PFSK-1 (cell line): ENCODE measurements around the gene EML4.

Experiments used
- FOXP2 ChIP-seq: optimal IDR thresholded peaks from 2 replicates; pipeline ENCODE3; 2011; ENCODE audit warnings: borderline replicate concordance, control low read depth, inconsistent platforms; ENCODE audit not compliant: insufficient read depth; ENCODE audit errors: extremely low read length, extremely low read depth
- POLR2AphosphoS5 ChIP-seq: IDR thresholded peaks from 2 replicates; pipeline ENCODE4 v1.6.1; 2012; ENCODE audit warnings: low read depth, mild to moderate bottlenecking, control low read depth, low read length, moderate library complexity
- SIN3A ChIP-seq: IDR thresholded peaks from 2 replicates; pipeline ENCODE4 v1.6.1; 2012; ENCODE audit warnings: mild to moderate bottlenecking, low read length, moderate library complexity, borderline replicate concordance; ENCODE audit not compliant: insufficient read depth
- TAF1 ChIP-seq: IDR thresholded peaks from 2 replicates; pipeline ENCODE4 v1.6.1; 2012; ENCODE audit warnings: low read length, control low read depth, borderline replicate concordance; ENCODE audit not compliant: insufficient read depth
- TF ChIP-seq, protein P1 (sequence below), 2 experiments: IDR thresholded peaks; 2 replicates each; pipeline versions ENCODE4 v1.6.1 to v1.8.0; 2011 to 2012; ENCODE audit warnings: low read depth in 2 of 2, low read length in 2 of 2, control low read depth in 1 of 2, inconsistent platforms in 1 of 2, mild to moderate bottlenecking in 1 of 2, moderate library complexity in 1 of 2; ENCODE audit not compliant: insufficient read depth in 1 of 2

The EML4 gene

DNA sequence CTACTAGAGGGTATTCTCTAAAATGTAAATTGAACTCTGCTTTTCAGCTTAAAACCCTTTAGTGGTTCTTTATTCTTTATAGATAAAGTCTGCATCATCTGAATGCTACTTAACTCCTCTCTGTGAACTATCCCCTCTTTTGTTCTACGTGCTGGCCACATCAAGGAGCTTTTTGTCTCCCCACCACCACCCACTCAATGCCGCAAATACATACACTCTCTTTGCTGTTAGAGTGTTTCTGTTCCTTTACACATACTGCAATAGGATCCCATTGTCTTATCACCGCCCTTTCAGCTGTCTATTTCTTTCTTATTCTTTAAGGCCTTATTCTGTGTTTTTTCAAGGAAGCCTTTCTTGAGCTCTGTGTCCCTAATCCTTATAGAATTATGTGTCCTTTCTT lies 83.3 kb downstream of the EML4 start:
- TF ChIP-seq, protein P1, sequence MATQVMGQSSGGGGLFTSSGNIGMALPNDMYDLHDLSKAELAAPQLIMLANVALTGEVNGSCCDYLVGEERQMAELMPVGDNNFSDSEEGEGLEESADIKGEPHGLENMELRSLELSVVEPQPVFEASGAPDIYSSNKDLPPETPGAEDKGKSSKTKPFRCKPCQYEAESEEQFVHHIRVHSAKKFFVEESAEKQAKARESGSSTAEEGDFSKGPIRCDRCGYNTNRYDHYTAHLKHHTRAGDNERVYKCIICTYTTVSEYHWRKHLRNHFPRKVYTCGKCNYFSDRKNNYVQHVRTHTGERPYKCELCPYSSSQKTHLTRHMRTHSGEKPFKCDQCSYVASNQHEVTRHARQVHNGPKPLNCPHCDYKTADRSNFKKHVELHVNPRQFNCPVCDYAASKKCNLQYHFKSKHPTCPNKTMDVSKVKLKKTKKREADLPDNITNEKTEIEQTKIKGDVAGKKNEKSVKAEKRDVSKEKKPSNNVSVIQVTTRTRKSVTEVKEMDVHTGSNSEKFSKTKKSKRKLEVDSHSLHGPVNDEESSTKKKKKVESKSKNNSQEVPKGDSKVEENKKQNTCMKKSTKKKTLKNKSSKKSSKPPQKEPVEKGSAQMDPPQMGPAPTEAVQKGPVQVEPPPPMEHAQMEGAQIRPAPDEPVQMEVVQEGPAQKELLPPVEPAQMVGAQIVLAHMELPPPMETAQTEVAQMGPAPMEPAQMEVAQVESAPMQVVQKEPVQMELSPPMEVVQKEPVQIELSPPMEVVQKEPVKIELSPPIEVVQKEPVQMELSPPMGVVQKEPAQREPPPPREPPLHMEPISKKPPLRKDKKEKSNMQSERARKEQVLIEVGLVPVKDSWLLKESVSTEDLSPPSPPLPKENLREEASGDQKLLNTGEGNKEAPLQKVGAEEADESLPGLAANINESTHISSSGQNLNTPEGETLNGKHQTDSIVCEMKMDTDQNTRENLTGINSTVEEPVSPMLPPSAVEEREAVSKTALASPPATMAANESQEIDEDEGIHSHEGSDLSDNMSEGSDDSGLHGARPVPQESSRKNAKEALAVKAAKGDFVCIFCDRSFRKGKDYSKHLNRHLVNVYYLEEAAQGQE (IDR thresholded peaks at IDR 0.05; ENCODE audit: insufficient read depth in 1 of 2, low read depth in 2 of 2, low read length in 2 of 2), result no peak
- TF ChIP-seq POLR2AphosphoS5, result no peak
- no peak for TF ChIP-seq TAF1
- TF ChIP-seq FOXP2, result no peak
- TF ChIP-seq SIN3A, result no peak

DNA sequence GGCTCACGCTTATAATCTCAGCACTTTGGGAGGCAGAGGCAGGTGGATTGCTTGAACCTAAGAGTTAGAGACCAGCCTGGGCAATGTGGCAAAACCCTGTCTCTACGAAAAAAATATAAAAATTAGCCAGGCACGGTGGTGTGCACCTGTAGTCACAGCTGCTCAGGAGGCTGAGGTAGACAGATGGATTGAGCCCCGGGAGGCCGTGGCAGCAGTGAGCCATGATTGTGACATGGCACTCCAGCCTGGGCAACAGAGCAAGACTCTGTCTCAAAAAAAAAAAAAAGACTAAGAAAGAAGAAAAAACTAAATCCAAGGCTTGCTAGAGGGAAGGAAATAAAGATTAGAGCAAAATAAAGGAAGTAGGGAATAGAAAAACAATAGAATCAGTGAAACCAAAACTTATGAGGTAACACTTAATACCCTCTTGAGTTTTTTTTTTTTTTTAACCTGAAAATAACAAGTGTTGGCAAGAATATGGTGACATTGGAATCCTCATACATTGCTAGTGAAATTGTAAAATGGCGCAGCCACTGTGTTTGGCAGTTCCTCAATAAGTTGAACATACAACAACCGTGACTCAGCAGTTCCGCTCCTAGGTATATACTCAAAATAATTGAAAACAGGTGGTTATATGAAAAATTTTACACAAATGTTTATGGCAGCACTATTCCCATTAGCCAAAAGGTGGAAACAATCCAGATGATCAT lies 85.2 kb downstream of the EML4 start:
- no peak for TF ChIP-seq POLR2AphosphoS5
- TF ChIP-seq FOXP2, result no peak
- no peak for TF ChIP-seq TAF1
- no peak for TF ChIP-seq SIN3A
- TF ChIP-seq, protein P1 (IDR thresholded peaks at IDR 0.05; ENCODE audit: insufficient read depth in 1 of 2, low read depth in 2 of 2, low read length in 2 of 2), result no peak

DNA sequence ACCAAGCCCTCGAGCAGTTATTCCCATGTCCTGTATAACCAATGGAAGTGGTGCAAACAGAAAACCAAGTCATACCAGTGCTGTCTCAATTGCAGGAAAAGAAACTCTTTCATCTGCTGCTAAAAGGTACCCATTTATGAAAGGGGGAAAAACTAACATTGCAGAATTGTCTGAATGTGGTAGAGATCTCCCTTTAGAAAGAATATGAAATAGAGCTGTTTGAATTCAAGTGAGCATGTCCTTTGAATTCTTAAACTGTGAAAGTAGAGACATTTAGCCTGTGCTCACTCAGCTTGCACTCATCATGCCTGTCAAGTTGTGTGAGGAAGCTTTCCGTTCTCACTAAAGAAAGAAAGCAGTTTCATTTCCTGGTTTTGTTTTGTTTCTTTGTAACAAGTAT lies 87.4 kb downstream of the EML4 start:
- TF ChIP-seq TAF1, result no peak
- TF ChIP-seq SIN3A, result no peak
- TF ChIP-seq FOXP2, result no peak
- TF ChIP-seq, protein P1 (IDR thresholded peaks at IDR 0.05; ENCODE audit: insufficient read depth in 1 of 2, low read depth in 2 of 2, low read length in 2 of 2), result no peak
- no peak for TF ChIP-seq POLR2AphosphoS5

DNA sequence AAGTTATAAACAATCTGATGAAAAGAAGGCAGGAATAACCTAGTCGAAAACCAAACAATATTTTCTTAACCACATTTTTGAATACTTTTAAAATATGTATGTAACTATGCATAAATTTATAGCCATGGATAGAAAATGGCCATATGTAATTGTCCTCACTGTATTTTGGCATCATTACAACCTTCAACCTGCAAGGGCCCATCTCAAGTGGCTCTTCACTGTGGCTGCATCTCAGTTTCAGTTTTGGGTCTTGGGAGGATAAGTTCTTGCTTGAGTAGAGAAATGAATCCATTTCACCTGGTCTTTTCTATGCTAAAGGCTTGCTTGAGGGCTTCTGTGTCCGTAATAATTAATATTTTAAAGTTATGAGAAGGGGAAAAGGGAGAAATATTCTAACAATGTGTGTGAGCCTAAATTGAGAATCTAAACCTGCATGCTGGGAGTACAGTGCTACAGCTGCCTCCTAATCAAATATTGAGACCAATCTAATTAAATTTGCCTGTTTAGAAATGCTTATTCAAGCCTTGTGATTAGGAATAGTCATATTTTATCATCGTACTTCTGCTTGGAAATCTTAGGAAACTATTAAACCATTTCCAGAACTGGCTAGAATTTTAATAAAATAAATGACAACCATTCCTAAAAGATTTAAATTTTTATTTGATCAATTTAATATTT lies 92.5 kb downstream of the EML4 start:
- TF ChIP-seq SIN3A (no peak), POLR2AphosphoS5 (no peak), TAF1 (no peak), FOXP2 (no peak)
- TF ChIP-seq, protein P1 (IDR thresholded peaks at IDR 0.05; ENCODE audit: insufficient read depth in 1 of 2, low read depth in 2 of 2, low read length in 2 of 2), result no peak
